GM12875 (cell line): ENCODE measurements around the gene RASGEF1B.

Experiments
- H3K4me3 ChIP-seq: one replicate; pipeline ENCODE4 v1.5.1; 2011; ENCODE audit warnings: low read depth, low read length, control low read depth
- TF ChIP-seq, protein P1 (sequence below): IDR thresholded peaks from 2 replicates; pipeline ENCODE4 v1.5.1; 2011; ENCODE audit warnings: low read depth, mild to moderate bottlenecking, control low read depth, inconsistent platforms, low read length, moderate library complexity, borderline replicate concordance; ENCODE audit not compliant: insufficient read depth

RASGEF1B gene

DNA sequence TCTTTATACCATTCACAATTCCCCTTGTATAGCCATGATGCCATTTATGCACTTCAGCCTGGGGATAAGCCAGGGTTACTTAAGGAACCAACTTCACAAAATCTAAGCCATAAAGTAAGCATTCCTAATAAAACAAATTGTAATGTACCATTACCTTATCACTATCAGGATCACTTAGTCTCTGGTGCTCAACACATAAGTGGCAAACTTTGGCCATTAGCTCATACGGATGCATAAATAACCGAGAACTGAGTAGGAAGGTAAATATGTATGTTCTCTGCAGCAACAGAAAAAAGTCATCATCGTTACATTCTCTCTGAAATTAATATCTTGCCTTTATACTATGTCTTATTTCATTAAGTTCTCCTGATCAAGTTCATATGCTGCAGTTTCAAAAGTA, 14.4 kb downstream of the RASGEF1B start:
- TF ChIP-seq, protein P1, sequence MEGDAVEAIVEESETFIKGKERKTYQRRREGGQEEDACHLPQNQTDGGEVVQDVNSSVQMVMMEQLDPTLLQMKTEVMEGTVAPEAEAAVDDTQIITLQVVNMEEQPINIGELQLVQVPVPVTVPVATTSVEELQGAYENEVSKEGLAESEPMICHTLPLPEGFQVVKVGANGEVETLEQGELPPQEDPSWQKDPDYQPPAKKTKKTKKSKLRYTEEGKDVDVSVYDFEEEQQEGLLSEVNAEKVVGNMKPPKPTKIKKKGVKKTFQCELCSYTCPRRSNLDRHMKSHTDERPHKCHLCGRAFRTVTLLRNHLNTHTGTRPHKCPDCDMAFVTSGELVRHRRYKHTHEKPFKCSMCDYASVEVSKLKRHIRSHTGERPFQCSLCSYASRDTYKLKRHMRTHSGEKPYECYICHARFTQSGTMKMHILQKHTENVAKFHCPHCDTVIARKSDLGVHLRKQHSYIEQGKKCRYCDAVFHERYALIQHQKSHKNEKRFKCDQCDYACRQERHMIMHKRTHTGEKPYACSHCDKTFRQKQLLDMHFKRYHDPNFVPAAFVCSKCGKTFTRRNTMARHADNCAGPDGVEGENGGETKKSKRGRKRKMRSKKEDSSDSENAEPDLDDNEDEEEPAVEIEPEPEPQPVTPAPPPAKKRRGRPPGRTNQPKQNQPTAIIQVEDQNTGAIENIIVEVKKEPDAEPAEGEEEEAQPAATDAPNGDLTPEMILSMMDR: no peak
- no peak overlapping the region for H3K4me3 ChIP-seq

DNA sequence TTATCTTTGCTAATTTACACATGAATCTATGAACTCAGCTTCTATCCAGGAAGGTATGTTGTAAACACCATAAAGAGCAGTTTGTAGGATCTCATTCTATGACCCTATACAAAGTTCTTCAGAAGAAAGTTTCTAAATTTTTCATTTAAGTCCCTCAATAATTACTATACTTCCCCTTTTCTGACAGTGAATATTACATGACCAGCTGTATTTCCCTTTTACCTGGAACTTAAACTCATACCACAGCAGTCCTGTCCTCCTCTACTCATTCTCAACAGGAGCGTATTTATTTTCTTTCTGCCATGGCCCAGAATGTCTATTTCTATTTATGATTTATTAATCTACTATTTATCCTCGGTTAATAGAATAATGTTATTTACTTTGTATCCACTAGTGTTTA, 15.8 kb downstream of the RASGEF1B start:
- TF ChIP-seq, protein P1: no peak
- H3K4me3 ChIP-seq: no peak overlapping the region

DNA sequence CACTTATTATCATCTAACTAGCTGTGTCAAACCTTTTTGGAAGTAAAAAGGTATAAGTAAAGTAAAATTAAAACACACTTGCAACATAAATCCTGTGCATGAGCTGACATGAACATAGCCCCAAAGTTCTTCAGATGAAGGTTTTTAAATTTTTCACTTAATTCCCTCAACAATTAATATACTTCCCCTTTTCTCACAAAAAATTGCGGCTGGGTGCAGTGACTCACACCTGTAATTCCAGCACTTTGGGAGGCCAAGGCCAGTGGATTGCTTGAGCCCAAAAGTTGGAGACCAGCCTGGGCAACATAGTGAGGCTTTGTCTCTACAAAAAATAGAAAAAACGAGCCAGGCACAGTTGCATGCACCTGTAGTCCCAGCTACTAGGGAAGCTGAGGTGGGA, 16.8 kb downstream of the RASGEF1B start:
- TF ChIP-seq, protein P1: no peak
- no peak overlapping the region for H3K4me3 ChIP-seq

DNA sequence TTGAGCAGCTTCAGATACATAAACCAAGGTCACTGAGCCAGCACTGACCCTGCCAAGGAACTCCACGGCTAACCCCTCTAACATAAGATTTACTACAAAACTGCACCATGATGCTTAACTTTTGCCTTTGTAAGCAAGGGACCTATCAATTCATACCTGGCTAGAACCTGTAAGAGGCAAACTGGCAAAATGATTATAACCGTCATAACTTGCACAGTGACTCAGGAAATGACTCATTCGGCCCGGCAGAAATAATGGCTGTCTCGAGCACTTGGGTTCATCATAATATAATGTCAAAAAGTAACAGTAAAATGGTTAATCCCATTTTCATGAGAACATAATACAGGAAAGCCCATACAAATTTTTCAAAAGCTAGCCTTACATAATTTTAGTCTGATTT, 17.2 kb downstream of the RASGEF1B start:
- TF ChIP-seq, protein P1: no peak
- no peak overlapping the region for H3K4me3 ChIP-seq

DNA sequence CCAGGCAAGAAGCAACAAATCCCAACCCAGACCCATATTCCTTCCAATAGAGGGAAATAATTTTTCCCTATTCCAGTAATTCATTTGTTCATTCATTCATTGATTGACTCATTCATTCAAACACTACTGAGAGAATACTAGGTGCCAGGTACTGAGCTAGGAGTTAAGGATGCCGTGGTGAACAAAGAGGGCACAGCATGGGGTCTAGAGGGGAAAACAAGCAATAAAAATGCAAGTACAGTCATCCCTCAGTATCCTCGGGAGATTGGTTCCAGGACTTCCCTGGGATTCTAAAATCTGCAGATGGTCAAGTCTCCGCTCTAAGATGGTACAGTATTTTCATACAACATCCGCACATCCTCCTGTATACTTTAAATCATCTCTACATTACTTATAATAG, 18.7 kb downstream of the RASGEF1B start:
- no peak overlapping the region for H3K4me3 ChIP-seq
- TF ChIP-seq, protein P1: no peak

DNA sequence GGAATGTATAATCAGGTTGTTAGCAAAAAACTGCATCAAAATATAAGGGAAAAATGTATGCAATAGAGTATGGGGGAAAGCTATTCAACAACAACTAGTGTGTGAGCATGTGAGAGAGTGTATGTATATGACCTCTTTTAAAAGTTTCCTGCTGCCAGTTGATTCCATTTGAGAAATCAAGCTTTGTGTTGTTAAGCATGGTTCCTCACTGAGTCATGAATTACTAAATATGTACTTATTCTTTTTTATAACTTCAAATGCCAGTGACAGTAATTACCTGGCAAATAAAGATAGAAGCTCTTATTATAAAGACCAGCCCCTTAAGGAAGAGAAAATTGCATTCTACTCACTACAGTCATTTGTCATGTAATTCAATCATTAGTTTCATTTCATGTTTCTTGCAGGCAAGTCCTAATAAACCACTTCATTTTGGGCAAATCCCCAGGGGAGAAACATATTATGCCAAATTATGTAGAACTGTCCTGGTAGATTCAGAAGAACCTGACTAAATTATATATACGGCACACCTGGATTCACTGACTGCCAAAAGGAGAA, 19.2 kb downstream of the RASGEF1B start:
- no peak overlapping the region for H3K4me3 ChIP-seq
- TF ChIP-seq, protein P1: no peak

DNA sequence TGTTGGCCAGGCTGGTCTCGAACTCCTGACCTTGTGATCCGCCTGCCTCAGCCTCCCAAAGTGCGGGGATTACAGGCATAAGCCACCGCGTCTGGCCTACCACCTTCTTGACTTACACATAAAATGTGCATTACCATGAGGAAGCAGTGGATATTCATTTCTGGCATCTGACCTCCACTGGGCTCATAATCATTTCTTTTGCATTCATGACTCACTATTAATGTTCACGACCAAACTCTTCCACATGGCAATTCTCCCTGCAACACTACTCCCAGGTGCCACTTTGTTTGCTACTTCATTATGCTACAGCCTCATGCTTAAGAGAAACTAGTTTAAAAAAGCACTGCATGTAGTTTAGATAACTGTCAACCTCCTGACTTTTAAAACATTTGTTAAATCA, 22.7 kb downstream of the RASGEF1B start:
- H3K4me3 ChIP-seq: no peak overlapping the region
- TF ChIP-seq, protein P1: no peak
